Subcutaneous adipose tissue (tissue), 4 donors: ENCODE results near the gene CYB561A3. TPM values are rescaled to one million over a fixed set of nuclear protein-coding genes. Genes with fewer than 3 reads are reported as not detected.

Source experiments
- CTCF ChIP-seq: fragments of 450-650 bp; IDR thresholded peaks from one replicate; pipeline ENCODE4 v1.5.1; 2016; ENCODE audit warnings: low read depth, mild to moderate bottlenecking, control low read depth, antibody characterized with exemption, moderate library complexity
- total RNA-seq, 4 donors: library from RNA; depleted of rRNA; stranded (reverse); fragments of >200 nt; gene quantifications; one replicate each; pipeline ENCODE4 v1.1.0, GENCODE V29; 2016

CYB561A3 gene
- total RNA-seq, 4 donors from 2014 or later: 22.0 to 43.0 (median 34.2) TPM

- no peak for TF ChIP-seq CTCF
Measured at GRCh38 chr11:61331651-61332050, 30.0 kb downstream of the CYB561A3 start.

GRCh38 chr11:61329871-61330270 lies 31.8 kb downstream of the CYB561A3 start:
- no peak for TF ChIP-seq CTCF

- TF ChIP-seq CTCF: no peak
Measured at GRCh38 chr11:61328351-61328750, 33.3 kb downstream of the CYB561A3 start.

- no peak for TF ChIP-seq CTCF
Measured at GRCh38 chr11:61327669-61328071, 34.0 kb downstream of the CYB561A3 start.

- no peak for TF ChIP-seq CTCF
Measured at GRCh38 chr11:61325649-61326414, 35.9 kb downstream of the CYB561A3 start.

- TF ChIP-seq CTCF: no peak
Measured at GRCh38 chr11:61315260-61315659, 46.4 kb downstream of the CYB561A3 start.

GRCh38 chr11:61310749-61311148 lies 50.9 kb downstream of the CYB561A3 start:
- no peak for TF ChIP-seq CTCF
